HG03039 (cell line): ENCODE data around the gene H6PD.

Source experiments
- ATAC-seq: cut with Tn5 transposase; IDR thresholded peaks from one replicate; pipeline ENCODE4 v1.9.1; 2021; ENCODE audit warnings: mild to moderate bottlenecking, moderate library complexity; ENCODE audit not compliant: unreplicated experiment

The H6PD gene

GRCh38 chr1:9314711-9315379 is 80.3 kb downstream of the H6PD start:
- ATAC-seq: no peak

DNA sequence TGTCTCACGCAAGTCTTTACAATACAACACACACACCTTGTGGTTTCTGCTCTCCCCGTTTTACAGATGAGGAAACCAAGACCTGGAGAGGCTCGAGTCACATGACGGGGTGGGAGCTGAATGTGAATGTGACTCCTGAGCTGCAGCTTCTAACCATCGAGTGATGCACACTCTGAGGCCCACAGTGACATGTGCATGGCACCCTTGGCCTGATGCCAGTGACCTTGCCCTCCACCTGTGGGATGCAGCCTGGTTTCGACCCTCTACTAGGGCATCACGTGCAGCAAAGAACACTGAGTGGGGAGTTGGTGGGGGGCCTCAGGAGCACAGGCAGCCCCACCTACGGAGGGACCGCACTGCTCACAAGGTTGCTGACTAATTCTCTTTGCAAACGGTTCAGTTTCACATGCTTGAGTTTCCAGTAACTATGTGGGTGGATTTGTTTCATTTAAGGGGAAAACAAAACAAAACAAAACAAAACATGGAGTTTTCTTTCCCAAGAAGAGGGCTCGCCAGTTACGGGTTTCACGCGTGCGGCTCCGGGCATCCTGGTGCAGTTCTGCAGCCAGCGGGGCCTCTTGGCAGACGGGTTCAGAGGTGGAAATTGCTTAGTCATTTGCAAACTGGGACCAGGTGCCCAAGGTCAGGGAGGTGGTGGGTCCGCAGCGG is 81.0 kb downstream of the H6PD start:
- ATAC-seq: no peak

DNA sequence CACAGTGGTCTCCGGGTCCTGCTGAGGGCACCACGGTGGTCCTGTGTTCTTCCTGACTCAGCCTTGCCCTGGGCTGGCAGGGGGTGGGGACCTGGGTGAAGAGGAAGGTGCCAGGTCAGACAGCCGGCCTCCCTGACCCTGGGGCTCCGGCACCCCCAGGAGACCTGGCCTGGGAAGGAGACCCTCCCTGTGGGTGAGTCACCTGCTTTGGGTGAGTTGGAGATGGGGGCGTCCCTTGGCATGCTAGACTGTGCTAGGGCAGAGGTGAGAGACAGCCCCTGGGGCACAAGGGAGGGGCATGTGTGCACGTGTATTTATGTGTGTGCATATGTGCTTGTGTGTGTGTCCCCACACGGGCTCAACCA is 81.5 kb downstream of the H6PD start:
- ATAC-seq: no peak

GRCh38 chr1:9316512-9316911 is 81.9 kb downstream of the H6PD start:
- no peak for ATAC-seq

GRCh38 chr1:9317072-9317471 is 82.5 kb downstream of the H6PD start:
- ATAC-seq: no peak

GRCh38 chr1:9317591-9318417 is 83.2 kb downstream of the H6PD start:
- ATAC-seq: no peak

GRCh38 chr1:9319208-9319788 is 84.7 kb downstream of the H6PD start:
- no peak for ATAC-seq

GRCh38 chr1:9319789-9320519 is 85.4 kb downstream of the H6PD start:
- ATAC-seq: no peak
